D721Med (cell line): Measurements from ENCODE around the gene SPACA4.
A peak's percentile ranks its signal among the peaks of the same experiment; 100 is the strongest.

ENCODE experiments used
- DNase-seq: peaks from one replicate; pipeline ENCODE4 v3.0.0; 2011; ENCODE audit warnings: low spot score; ENCODE audit not compliant: insufficient read length
- FAIRE-seq: peaks from 2 replicates; lab custom pipeline; 2011; peaks lifted over from hg19 to GRCh38; lab: Jason Lieb, UNC
- TF ChIP-seq, protein P1 (sequence below): IDR thresholded peaks from 2 replicates; pipeline ENCODE4 v1.5.1; 2012; ENCODE audit warnings: mild to moderate bottlenecking, control low read depth; ENCODE audit not compliant: insufficient read depth; ENCODE audit errors: missing control alignments

The SPACA4 gene

DNA sequence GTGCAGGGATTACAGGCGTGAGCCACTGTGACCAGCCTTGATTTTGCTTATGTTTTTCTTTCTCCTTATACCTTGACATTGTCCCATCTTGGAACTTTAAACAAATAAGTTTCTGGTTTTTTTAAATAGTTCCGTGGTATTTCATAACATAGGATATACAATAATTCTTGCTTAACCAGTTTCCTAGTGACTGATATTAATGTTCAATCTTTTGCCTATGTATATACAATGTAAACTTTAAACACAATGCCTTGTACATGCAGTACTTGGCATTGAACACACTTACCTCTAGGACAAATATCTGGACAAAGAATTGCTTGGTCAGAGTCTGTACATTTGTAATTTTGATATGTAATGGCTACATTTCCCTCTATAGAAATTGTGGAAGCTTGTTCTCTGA is 24.4 kb upstream of the SPACA4 start:
- no peak for DNase-seq
- TF ChIP-seq, protein P1, sequence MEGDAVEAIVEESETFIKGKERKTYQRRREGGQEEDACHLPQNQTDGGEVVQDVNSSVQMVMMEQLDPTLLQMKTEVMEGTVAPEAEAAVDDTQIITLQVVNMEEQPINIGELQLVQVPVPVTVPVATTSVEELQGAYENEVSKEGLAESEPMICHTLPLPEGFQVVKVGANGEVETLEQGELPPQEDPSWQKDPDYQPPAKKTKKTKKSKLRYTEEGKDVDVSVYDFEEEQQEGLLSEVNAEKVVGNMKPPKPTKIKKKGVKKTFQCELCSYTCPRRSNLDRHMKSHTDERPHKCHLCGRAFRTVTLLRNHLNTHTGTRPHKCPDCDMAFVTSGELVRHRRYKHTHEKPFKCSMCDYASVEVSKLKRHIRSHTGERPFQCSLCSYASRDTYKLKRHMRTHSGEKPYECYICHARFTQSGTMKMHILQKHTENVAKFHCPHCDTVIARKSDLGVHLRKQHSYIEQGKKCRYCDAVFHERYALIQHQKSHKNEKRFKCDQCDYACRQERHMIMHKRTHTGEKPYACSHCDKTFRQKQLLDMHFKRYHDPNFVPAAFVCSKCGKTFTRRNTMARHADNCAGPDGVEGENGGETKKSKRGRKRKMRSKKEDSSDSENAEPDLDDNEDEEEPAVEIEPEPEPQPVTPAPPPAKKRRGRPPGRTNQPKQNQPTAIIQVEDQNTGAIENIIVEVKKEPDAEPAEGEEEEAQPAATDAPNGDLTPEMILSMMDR, result no peak
- FAIRE-seq, result no peak

DNA sequence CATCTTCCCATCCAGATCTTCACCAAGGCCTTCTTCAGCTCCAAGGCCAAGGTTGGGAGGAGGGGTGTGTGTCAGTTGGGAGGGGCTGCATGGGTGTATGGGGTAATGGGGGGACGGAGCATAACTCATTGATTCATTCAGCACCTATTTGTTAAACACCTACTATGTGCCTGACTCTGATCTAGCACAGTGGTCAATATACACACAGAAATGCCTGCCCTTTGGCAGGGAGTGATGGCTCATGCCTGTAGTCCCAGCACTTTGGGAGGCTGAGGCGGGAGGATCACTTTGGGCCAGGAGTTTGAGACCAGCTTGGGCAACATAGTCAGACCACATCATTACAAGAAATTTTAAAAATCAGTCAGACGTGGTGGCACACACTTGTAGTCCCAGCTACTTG is 19.2 kb upstream of the SPACA4 start:
- DNase-seq, result no peak
- TF ChIP-seq, protein P1, result no peak
- no peak for FAIRE-seq

DNA sequence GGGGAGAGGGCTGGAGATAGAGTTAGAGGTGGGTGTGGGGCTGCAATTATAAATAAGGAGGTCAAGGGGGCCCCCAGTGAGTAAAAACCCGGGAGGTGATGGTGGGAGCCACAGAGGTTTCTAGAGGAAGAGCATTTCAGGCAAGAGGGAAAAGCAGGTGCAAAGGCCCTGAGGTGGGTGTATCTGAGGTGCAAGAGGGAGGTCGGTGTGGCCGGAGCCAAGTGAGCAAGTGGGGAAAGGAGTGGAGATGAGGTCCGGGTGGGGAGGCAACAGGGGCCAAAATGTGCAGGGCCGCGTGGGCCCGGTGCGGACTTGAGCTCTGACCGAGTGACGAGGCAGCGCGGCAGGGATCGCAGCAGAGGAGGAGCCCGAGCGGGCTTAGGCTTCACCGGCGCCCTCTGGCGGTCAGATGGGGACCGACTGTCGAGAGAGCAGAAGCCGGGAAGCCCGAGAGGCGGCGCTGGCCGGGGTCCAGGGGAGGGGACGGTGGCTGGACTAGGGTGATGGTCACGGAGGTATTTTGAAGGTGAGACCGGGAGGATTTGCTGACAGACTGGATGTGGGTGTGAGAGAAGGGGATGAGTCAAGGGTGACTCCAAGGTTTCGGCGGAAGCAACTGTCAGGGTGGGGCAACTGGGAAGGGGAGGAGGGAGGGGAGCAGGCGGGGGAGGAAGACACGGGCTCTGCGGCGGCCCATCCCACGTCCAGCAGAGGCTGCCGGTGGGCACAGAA is 17.7 kb upstream of the SPACA4 start:
- FAIRE-seq, result no peak
- TF ChIP-seq, protein P1, result peak; percentile 68
- peak; percentile 90 for DNase-seq

DNA sequence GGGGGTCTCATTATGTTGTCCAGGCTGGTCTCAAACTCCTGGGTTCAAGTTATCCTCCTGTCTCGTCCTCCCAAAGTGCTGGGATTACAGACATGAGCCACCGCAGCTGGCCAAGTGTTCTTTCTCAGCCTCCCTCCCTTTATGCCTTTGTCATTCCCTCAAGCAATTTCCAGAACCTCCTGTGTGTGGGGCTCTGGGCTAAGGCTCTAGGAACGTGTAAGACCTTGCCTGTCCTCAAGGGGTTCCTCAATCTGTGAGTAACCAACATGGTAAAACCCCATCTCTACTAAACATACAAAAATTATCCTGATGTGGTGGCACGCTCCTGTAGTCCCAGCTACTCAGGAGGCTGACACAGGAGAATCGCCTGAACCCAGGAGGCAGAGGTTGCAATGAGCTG is 15.5 kb upstream of the SPACA4 start:
- DNase-seq (no peak), FAIRE-seq (no peak)
- TF ChIP-seq, protein P1, result no peak

DNA sequence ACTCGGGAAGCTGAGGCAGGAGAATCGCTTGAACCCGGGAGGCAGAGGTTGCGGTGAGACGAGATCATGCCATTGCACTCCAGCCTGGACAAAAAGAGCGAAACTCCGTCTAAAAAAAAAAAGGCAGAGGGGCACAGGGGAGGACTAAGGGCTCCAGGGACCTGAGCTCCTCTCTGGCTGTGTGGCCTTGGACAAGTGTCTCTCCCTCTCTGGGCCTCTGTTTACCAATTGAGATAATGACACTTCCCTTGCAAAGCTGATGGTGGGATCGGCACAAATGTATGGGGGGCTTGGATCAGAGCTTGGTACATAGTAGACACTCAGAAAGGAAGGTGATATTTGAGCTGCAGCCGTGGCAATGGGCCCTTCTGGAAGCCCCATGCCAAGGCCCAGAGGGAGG is 11.4 kb upstream of the SPACA4 start:
- DNase-seq (no peak), FAIRE-seq (no peak)
- TF ChIP-seq, protein P1, result no peak

DNA sequence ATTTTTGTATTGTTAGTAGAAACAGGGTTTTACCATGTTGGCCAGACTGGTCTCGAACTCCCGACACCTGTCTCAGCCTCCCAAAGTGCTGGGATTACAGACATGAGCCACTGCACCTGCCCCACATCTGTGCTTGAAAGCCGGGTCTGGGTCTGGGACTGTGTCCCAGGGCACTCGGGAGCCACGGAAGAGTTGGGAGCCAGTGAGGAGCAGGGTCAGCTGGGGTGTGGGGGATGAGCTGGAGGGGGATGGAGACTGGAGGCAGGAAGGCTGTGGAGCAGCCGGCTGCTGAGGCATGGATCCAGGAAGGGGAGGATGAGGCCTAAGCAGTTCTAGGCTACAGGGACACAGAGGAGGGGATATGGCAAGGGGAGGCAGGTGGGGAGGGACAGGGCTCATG is 10.7 kb upstream of the SPACA4 start:
- TF ChIP-seq, protein P1, result no peak
- FAIRE-seq, result no peak
- DNase-seq, result no peak

DNA sequence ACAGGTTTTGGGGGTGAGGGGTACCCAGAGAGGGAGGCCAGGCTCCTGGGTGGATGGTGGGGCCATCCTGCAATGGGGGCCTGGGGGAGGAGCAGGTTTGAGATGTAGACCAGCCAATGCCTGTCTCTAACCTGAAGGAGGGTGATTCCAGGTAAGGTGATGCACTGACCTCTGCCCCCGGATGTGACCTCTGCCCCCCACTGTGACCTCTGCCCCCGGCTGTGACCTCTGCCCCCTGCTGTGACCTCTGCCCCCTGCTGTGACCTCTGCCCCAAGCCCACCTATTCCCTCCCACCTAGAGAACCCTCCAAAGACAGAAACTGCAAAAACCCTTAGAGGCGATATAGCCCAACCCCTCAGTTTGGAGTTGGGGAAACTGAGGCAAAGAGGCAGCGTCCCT is 10.3 kb upstream of the SPACA4 start:
- FAIRE-seq (no peak), DNase-seq (no peak)
- TF ChIP-seq, protein P1, result no peak
